Medulla oblongata (tissue), 1 donor: ENCODE measurements around the gene ASIC1.

ENCODE experiments used
- DNase-seq: peaks from one replicate; pipeline ENCODE4 v3.0.0-alpha.2; 2015; ENCODE audit errors: extremely low spot score

Gene ASIC1

GRCh38 chr12:50084775-50085614 lies 27.6 kb downstream of the ASIC1 start, which contains the start of gene SMARCD1:
Gene SMARCD1, plus strand, starts transcription at chr12:50085342. Its CDS starts 28 bp downstream, at chr12:50085370.
- DNase-seq = peak; percentile 97

- no peak for DNase-seq
Measured at GRCh38 chr12:50085615-50086072, 28.2 kb downstream of the ASIC1 start.

- no peak for DNase-seq
Measured at GRCh38 chr12:50086148-50086547, 28.8 kb downstream of the ASIC1 start.

GRCh38 chr12:50087151-50087550 lies 29.8 kb downstream of the ASIC1 start:
- no peak for DNase-seq

- DNase-seq = peak; percentile 40
Measured at GRCh38 chr12:50087995-50088394, 30.6 kb downstream of the ASIC1 start.

GRCh38 chr12:50088577-50089335 lies 31.4 kb downstream of the ASIC1 start:
- peak; percentile 80 for DNase-seq

- no peak for DNase-seq
Measured at GRCh38 chr12:50089730-50090129, 32.3 kb downstream of the ASIC1 start.

GRCh38 chr12:50090391-50090790 lies 33.0 kb downstream of the ASIC1 start:
- DNase-seq = no peak

GRCh38 chr12:50097952-50098351 lies 40.6 kb downstream of the ASIC1 start:
- no peak for DNase-seq

GRCh38 chr12:50099302-50100008 lies 42.1 kb downstream of the ASIC1 start:
- no peak for DNase-seq

GRCh38 chr12:50100561-50100960 lies 43.2 kb downstream of the ASIC1 start:
- DNase-seq = no peak

GRCh38 chr12:50101663-50102062 lies 44.3 kb downstream of the ASIC1 start:
- DNase-seq = peak; percentile 42

GRCh38 chr12:50102131-50102531 lies 44.7 kb downstream of the ASIC1 start:
- peak; percentile 72 for DNase-seq

GRCh38 chr12:50102646-50103309 lies 45.4 kb downstream of the ASIC1 start:
- DNase-seq = no peak

- DNase-seq = no peak
Measured at GRCh38 chr12:50103351-50103750, 46.0 kb downstream of the ASIC1 start.

- peak; percentile 83 for DNase-seq
Measured at GRCh38 chr12:50103767-50104321, 46.4 kb downstream of the ASIC1 start, which contains the start of gene GPD1. Gene GPD1, plus strand, starts transcription at chr12:50104008. Its CDS starts 43 bp downstream, at chr12:50104051.

- DNase-seq = peak; percentile 48
Measured at GRCh38 chr12:50104417-50105366, 47.3 kb downstream of the ASIC1 start.

GRCh38 chr12:50105913-50106450 lies 48.6 kb downstream of the ASIC1 start:
- peak; percentile 61 for DNase-seq

- no peak for DNase-seq
Measured at GRCh38 chr12:50106907-50107306, 49.5 kb downstream of the ASIC1 start.
